Measurements from ENCODE around the gene TUBB6. TPM values are rescaled to one million over a fixed set of nuclear protein-coding genes. Genes with fewer than 3 reads are reported as not detected.

TUBB6 gene
- total and polyA plus RNA-seq, 2 donors (not counting 3 experiments of a cell fraction or from before 2014, with no cell fraction given), result 440 to 747 TPM

GRCh38 chr18:12327510-12328178 is 19.6 kb downstream of the TUBB6 start:
- DNase-seq (ENCODE audit: low read depth, low spot score), result peak; percentile 64
- H3K9me3 ChIP-seq (replicated peaks; ENCODE audit: control insufficient read depth, insufficient read depth, low read length), result no peaks in the 10 kb centered on the region
- peaks cover 17 to 18% of the 10 kb centered on the region in 2 experiments for H3K36me3 ChIP-seq (ENCODE audit: control insufficient read depth in 2 of 2, extremely low read depth in 1 of 2, insufficient read depth in 2 of 2, low read length in 2 of 2)
- H3K9me1 ChIP-seq (replicated peaks; ENCODE audit: control insufficient read depth, extremely low read depth, insufficient read depth, low read length), result no peaks in the 10 kb centered on the region
- no peaks in the 10 kb centered on the region for H3K27me3 ChIP-seq (ENCODE audit: control insufficient read depth in 2 of 2, insufficient read depth in 2 of 2, low read length in 2 of 2)
- peaks cover 5% of the 10 kb centered on the region for H4K20me1 ChIP-seq (replicated peaks; ENCODE audit: control insufficient read depth, extremely low read depth, insufficient read depth, low read length)
- intact Hi-C loops (cut with micrococcal nuclease) (no loop called here), dilution Hi-C loops (cut with MboI; ENCODE audit: extremely low pct_ligation_motif_present, low sequenced_read_pairs) (no loop called here)
- H3K4me1 ChIP-seq (ENCODE audit: control insufficient read depth, extremely low read depth, insufficient read depth, low read length), result no peaks in the 10 kb centered on the region
- H3K79me2 ChIP-seq (ENCODE audit: control insufficient read depth, insufficient read depth, low read length), result peaks cover 18% of the 10 kb centered on the region
- no peak for TF ChIP-seq GATA2 (IDR thresholded peaks at IDR 0.05; ENCODE audit: insufficient read depth, insufficient read length, low read depth, low read length)
- TF ChIP-seq FOS (IDR thresholded peaks at IDR 0.05; ENCODE audit: borderline replicate concordance, insufficient read depth, low read length), result no peak
- TF ChIP-seq CTCF (IDR thresholded peaks at IDR 0.05; ENCODE audit: extremely low read depth in 1 of 2, insufficient read depth in 1 of 2, low read depth in 1 of 2, low read length in 2 of 2), result peak; percentile 96 to 97
- no peak for TF ChIP-seq POLR2AphosphoS5 (IDR thresholded peaks at IDR 0.05; ENCODE audit: insufficient read depth, low read depth, low read length)
- H3K4me2 ChIP-seq (ENCODE audit: insufficient read depth, low read length), result no peak overlapping the region
- no peak overlapping the region for H3K27ac ChIP-seq (ENCODE audit: insufficient read depth, low read depth, low read length)
- H2AFZ ChIP-seq (ENCODE audit: low read depth, low read length), result no peak overlapping the region
- ChIA-PET CTCF (interaction anchor here (0.6 to 3.4 kb wide), 38 partner anchors 9 to 832 kb away, joined by 3 to 61 read pairs (median 5); partner anchors contain the start of genes AFG3L2, CEP76, PSMG2 and TUBB6), POLR2A (interaction anchor here (1.4 kb wide), 1 partner anchor 50 kb away, joined by 6 read pairs; the partner anchor contains the start of gene AFG3L2)
- BruUV-seq (replicated peaks), result no TSS peak
- no peak overlapping the region for H3K4me3 ChIP-seq (replicated peaks in 1 of 3; ENCODE audit: insufficient read depth in 1 of 3, low read depth in 1 of 3, low read length in 3 of 3)
- H3K9ac ChIP-seq (replicated peaks; ENCODE audit: extremely low read depth, insufficient read depth, low read length), result no peak overlapping the region
- peak; percentile 90 for FAIRE-seq

Measured in endothelial cell of umbilical vein (primary cell).